CD14-positive monocyte (primary cell): ENCODE measurements around the gene BPIFB1. TPM values are rescaled to one million over a fixed set of nuclear protein-coding genes. Genes with fewer than 3 reads are reported as not detected.

ENCODE experiments used
- DNase-seq, 3 donors: peaks; one replicate each; pipeline ENCODE4 v3.0.0-alpha.2; 2011 to 2022
- H2AFZ ChIP-seq: 2 replicates; pipeline ENCODE4 v1.6.0; 2012; ENCODE audit warnings: mild to moderate bottlenecking, low read depth, low read length, inconsistent platforms; ENCODE audit not compliant: insufficient read depth, poor library complexity, severe bottlenecking
- H3K27ac ChIP-seq, 2 donors: 1 replicate in 1 of 2; 2 replicates in 1 of 2; pipeline ENCODE4 v1.5.1; 2012 to 2013; ENCODE audit warnings: low read length in 2 of 2, control low read depth in 1 of 2, inconsistent platforms in 1 of 2, low read depth in 1 of 2, mild to moderate bottlenecking in 1 of 2
- H3K27me3 ChIP-seq, 2 donors: one replicate each; pipeline versions ENCODE4 v1.6.0 to v1.6.1; 2011 to 2013; ENCODE audit warnings: low read length in 2 of 2; ENCODE audit not compliant: control insufficient read depth in 2 of 2, insufficient read depth in 2 of 2
- H3K36me3 ChIP-seq, 2 donors: replicated peaks in 1 of 2; 1 replicate in 1 of 2; 2 replicates in 1 of 2; pipeline versions ENCODE4 v1.5.1 to v1.6.1; 2012 to 2013; ENCODE audit warnings: low read length in 2 of 2, control low read depth in 1 of 2, inconsistent platforms in 1 of 2, mild to moderate bottlenecking in 1 of 2; ENCODE audit not compliant: insufficient read depth in 2 of 2, control insufficient read depth in 1 of 2
- H3K4me1 ChIP-seq, 2 donors: 1 replicate in 1 of 2; 2 replicates in 1 of 2; pipeline versions ENCODE4 v1.5.1 to v1.6.1; 2012 to 2013; ENCODE audit warnings: low read length in 2 of 2, control low read depth in 1 of 2, inconsistent platforms in 1 of 2, mild to moderate bottlenecking in 1 of 2, moderate library complexity in 1 of 2; ENCODE audit not compliant: insufficient read depth in 2 of 2, control insufficient read depth in 1 of 2
- H3K4me2 ChIP-seq: replicated peaks from 2 replicates; pipeline ENCODE3; 2012; ENCODE audit warnings: low read length, moderate library complexity, mild to moderate bottlenecking; ENCODE audit not compliant: poor library complexity, severe bottlenecking; ENCODE audit errors: extremely low read depth
- H3K4me3 ChIP-seq, 3 experiments: fragments of 200-600 bp in 1 of 3; sonication (generic) in 1 of 3; replicated peaks in 1 of 3; 1 replicate in 2 of 3; 2 replicates in 1 of 3; pipeline ENCODE4 v1.5.1; 2011 to 2013; ENCODE audit warnings: low read length in 3 of 3, mild to moderate bottlenecking in 3 of 3, control low read depth in 2 of 3, low read depth in 2 of 3, inconsistent platforms in 1 of 3, moderate library complexity in 1 of 3
- H3K79me2 ChIP-seq: 2 replicates; pipeline ENCODE4 v1.6.0; 2012; ENCODE audit warnings: mild to moderate bottlenecking, control low read depth, inconsistent platforms, low read length, moderate library complexity; ENCODE audit not compliant: insufficient read depth
- H3K9ac ChIP-seq: 2 replicates; pipeline ENCODE4 v1.6.0; 2017; ENCODE audit warnings: low read length, mild to moderate bottlenecking; ENCODE audit not compliant: insufficient read depth, poor library complexity, severe bottlenecking
- H3K9me3 ChIP-seq, 2 donors: replicated peaks in 1 of 2; 1 replicate in 1 of 2; 2 replicates in 1 of 2; pipeline versions ENCODE4 v1.5.1 to v1.6.1; 2012 to 2013; ENCODE audit warnings: low read length in 2 of 2, control low read depth in 1 of 2; ENCODE audit not compliant: control insufficient read depth in 1 of 2, insufficient read depth in 1 of 2
- H4K20me1 ChIP-seq: 2 replicates; pipeline ENCODE4 v1.6.0; 2012; ENCODE audit warnings: mild to moderate bottlenecking, low read length, control low read depth, moderate library complexity; ENCODE audit not compliant: insufficient read depth
- H3K27ac Mint-ChIP-seq, 7 donors: one replicate each; pipeline ENCODE4 v1.8.0; 2020; ENCODE audit warnings: mild to moderate bottlenecking in 7 of 7, mixed read lengths in 7 of 7, moderate library complexity in 6 of 7, inconsistent platforms in 2 of 7
- H3K27me3 Mint-ChIP-seq, 3 donors: one replicate each; pipeline ENCODE4 v1.8.0; 2021 to 2022; ENCODE audit warnings: low read depth in 3 of 3, mild to moderate bottlenecking in 3 of 3, mixed read lengths in 3 of 3, moderate library complexity in 3 of 3, inconsistent platforms in 1 of 3
- H3K36me3 Mint-ChIP-seq, 2 donors: one replicate each; pipeline ENCODE4 v1.8.0; 2020; ENCODE audit warnings: mixed read lengths in 2 of 2, inconsistent platforms in 1 of 2, mild to moderate bottlenecking in 1 of 2
- H3K4me1 Mint-ChIP-seq: one replicate; pipeline ENCODE4 v1.8.0; 2020; ENCODE audit warnings: mild to moderate bottlenecking, mixed read lengths
- H3K4me3 Mint-ChIP-seq, 2 donors: one replicate each; pipeline ENCODE4 v1.8.0; 2020; ENCODE audit warnings: mild to moderate bottlenecking in 2 of 2, mixed read lengths in 2 of 2, moderate library complexity in 1 of 2
- H3K9me3 Mint-ChIP-seq, 7 donors: one replicate each; pipeline ENCODE4 v1.8.0; 2020 to 2022; ENCODE audit warnings: mixed read lengths in 7 of 7, mild to moderate bottlenecking in 6 of 7, moderate library complexity in 6 of 7, inconsistent platforms in 2 of 7
- CTCF ChIP-seq: fragments of 200-600 bp; IDR thresholded peaks from one replicate; pipeline ENCODE4 v1.8.0; 2022; ENCODE audit warnings: antibody characterized with exemption, mild to moderate bottlenecking
- WGBS: methylation state at CpG from one replicate; pipeline ENCODE4 v1.1.5; 2013; ENCODE audit warnings: missing lambda C conversion rate; ENCODE audit not compliant: insufficient coverage; 5-methylcytosine and 5-hydroxymethylcytosine counted together
- intact Hi-C, 2 donors: fragments of 100-400 bp; cut with micrococcal nuclease; formaldehyde crosslinking; loops; one replicate each; pipeline versions ENCODE4 v1.15.0 to v1.15.1; 2023
- polyA plus RNA-seq, 3 donors: library from polyadenylated mRNA; depleted of rRNA in 1 of 3; unstranded in 2 of 3; stranded (reverse) in 1 of 3; fragments of 300-500 nt in 2 of 3; fragments of >200 nt in 1 of 3; fragmentation: Illumina TruSeq in 2 of 3; gene quantifications; 1 replicate in 2 of 3; 2 replicates in 1 of 3; pipeline ENCODE4 v1.2.3, GENCODE V29; 2012 to 2021

Gene BPIFB1
- polyA plus RNA-seq, 3 donors = not detected

- peaks cover 0 to 2% (median 1%) of the 10 kb centered on the region in 3 donors for H3K27me3 Mint-ChIP-seq
Measured at GRCh38 chr20:33309631-33310030, 26.6 kb downstream of the BPIFB1 start.

GRCh38 chr20:33310327-33310899 lies 27.4 kb downstream of the BPIFB1 start:
- H3K36me3 ChIP-seq = no peaks in the 10 kb centered on the region
- H3K4me1 Mint-ChIP-seq = no peaks in the 10 kb centered on the region
- no peaks in the 10 kb centered on the region for H3K4me1 ChIP-seq
- no peak overlapping the region for H3K27ac Mint-ChIP-seq
- H3K4me3 Mint-ChIP-seq = no peak overlapping the region
- no peaks in the 10 kb centered on the region for H4K20me1 ChIP-seq
- no peak overlapping the region for H2AFZ ChIP-seq
- intact Hi-C loops = no loop called here
- H3K27me3 ChIP-seq = no peaks in the 10 kb centered on the region
- H3K79me2 ChIP-seq = no peaks in the 10 kb centered on the region
- 88% methylated on average over 5 of the region's 6 CpGs for WGBS
- no peak overlapping the region for H3K9ac ChIP-seq
- no peaks in the 10 kb centered on the region for H3K9me3 ChIP-seq
- H3K27me3 Mint-ChIP-seq = peaks cover 0 to 2% (median 1%) of the 10 kb centered on the region in 3 donors
- H3K36me3 Mint-ChIP-seq = no peaks in the 10 kb centered on the region
- no peak overlapping the region for H3K4me3 ChIP-seq
- TF ChIP-seq CTCF = no peak
- DNase-seq = no peak
- peaks cover 0 to 6% (median 0%) of the 10 kb centered on the region in 7 donors for H3K9me3 Mint-ChIP-seq
- no peak overlapping the region for H3K27ac ChIP-seq
- no peak overlapping the region for H3K4me2 ChIP-seq

More at GRCh38 chr20:33309631-33310030, 26.6 kb downstream of the BPIFB1 start:
- no peak for DNase-seq
- H3K9ac ChIP-seq = no peak overlapping the region
- no peaks in the 10 kb centered on the region for H3K27me3 ChIP-seq
- H3K36me3 ChIP-seq = no peaks in the 10 kb centered on the region
- H3K4me2 ChIP-seq = no peak overlapping the region
- H3K9me3 Mint-ChIP-seq = peaks cover 0 to 6% (median 0%) of the 10 kb centered on the region in 7 donors
- H3K4me1 Mint-ChIP-seq = no peaks in the 10 kb centered on the region
- no peaks in the 10 kb centered on the region for H3K4me1 ChIP-seq
- intact Hi-C loops = no loop called here
- WGBS = 76% methylated on average over 2 of the region's 2 CpGs
- H2AFZ ChIP-seq = no peak overlapping the region
- H3K79me2 ChIP-seq = no peaks in the 10 kb centered on the region
- no peak overlapping the region for H3K27ac Mint-ChIP-seq
- H4K20me1 ChIP-seq = no peaks in the 10 kb centered on the region
- no peak for TF ChIP-seq CTCF
- H3K27ac ChIP-seq = no peak overlapping the region
- no peaks in the 10 kb centered on the region for H3K9me3 ChIP-seq
- H3K4me3 ChIP-seq = no peak overlapping the region
- no peaks in the 10 kb centered on the region for H3K36me3 Mint-ChIP-seq
- H3K4me3 Mint-ChIP-seq = no peak overlapping the region
